Upper lobe of right lung (tissue), 1 donor: Measurements from ENCODE around the gene NTRK3. TPM values are rescaled to one million over a fixed set of nuclear protein-coding genes. Genes with fewer than 3 reads are reported as not detected.
A peak's percentile ranks its signal among the peaks of the same experiment; 100 is the strongest.

Experiments used
- ATAC-seq: fragments of 200-7000 bp; cut with Tn5 transposase; one replicate; pipeline ENCODE4 v1.9.1; 2020; ENCODE audit warnings: mild to moderate bottlenecking, moderate library complexity
- DNase-seq: peaks from one replicate; pipeline ENCODE4 v3.0.0-alpha.2; 2020
- H3K27ac ChIP-seq: fragments of 200-600 bp; one replicate; pipeline ENCODE4 v1.8.0; 2022
- H3K27me3 ChIP-seq: fragments of 200-600 bp; one replicate; pipeline ENCODE4 v1.8.0; 2022; ENCODE audit warnings: mild to moderate bottlenecking
- H3K36me3 ChIP-seq: fragments of 200-600 bp; one replicate; pipeline ENCODE4 v1.8.0; 2022
- H3K4me1 ChIP-seq: fragments of 200-600 bp; one replicate; pipeline ENCODE4 v1.8.0; 2022
- H3K4me3 ChIP-seq: fragments of 200-600 bp; one replicate; pipeline ENCODE4 v1.8.0; 2022; ENCODE audit warnings: mild to moderate bottlenecking
- H3K9me3 ChIP-seq: fragments of 200-600 bp; one replicate; pipeline ENCODE4 v1.8.0; 2022
- intact Hi-C: fragments of 100-400 bp; cut with DNase I; formaldehyde crosslinking; loops from one replicate; pipeline ENCODE4 v1.11.0; 2022
- total RNA-seq: library from RNA; stranded (reverse); fragmentation: NEBNext Ultra II Directional; extraction: Animal tissue kit (Norgen Biotek cat#: 25700); gene quantifications from one replicate; pipeline ENCODE4 v1.2.1, GENCODE V29; 2021
- TF ChIP-seq, protein P1 (sequence below): fragments of 200-600 bp; IDR thresholded peaks from one replicate; pipeline ENCODE4 v1.8.0; 2022; ENCODE audit warnings: antibody characterized with exemption
- donor health status: DM: no; HTN: yes; CAD: no; lungs with severe emphysema.

Gene NTRK3
- total RNA-seq, 1 donor from 2014 or later: 2.8 TPM

- peak; percentile 40 for DNase-seq
- ATAC-seq: no peak
- no peaks in the 10 kb centered on the region for H3K9me3 ChIP-seq
- no peaks in the 10 kb centered on the region for H3K36me3 ChIP-seq
- peaks cover 3% of the 10 kb centered on the region for H3K4me1 ChIP-seq
- no peak overlapping the region for H3K4me3 ChIP-seq
- TF ChIP-seq, protein P1, sequence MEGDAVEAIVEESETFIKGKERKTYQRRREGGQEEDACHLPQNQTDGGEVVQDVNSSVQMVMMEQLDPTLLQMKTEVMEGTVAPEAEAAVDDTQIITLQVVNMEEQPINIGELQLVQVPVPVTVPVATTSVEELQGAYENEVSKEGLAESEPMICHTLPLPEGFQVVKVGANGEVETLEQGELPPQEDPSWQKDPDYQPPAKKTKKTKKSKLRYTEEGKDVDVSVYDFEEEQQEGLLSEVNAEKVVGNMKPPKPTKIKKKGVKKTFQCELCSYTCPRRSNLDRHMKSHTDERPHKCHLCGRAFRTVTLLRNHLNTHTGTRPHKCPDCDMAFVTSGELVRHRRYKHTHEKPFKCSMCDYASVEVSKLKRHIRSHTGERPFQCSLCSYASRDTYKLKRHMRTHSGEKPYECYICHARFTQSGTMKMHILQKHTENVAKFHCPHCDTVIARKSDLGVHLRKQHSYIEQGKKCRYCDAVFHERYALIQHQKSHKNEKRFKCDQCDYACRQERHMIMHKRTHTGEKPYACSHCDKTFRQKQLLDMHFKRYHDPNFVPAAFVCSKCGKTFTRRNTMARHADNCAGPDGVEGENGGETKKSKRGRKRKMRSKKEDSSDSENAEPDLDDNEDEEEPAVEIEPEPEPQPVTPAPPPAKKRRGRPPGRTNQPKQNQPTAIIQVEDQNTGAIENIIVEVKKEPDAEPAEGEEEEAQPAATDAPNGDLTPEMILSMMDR: no peak
- no peak overlapping the region for H3K27ac ChIP-seq
- intact Hi-C loops: no loop called here
- peaks cover 22% of the 10 kb centered on the region for H3K27me3 ChIP-seq
Measured at GRCh38 chr15:88249220-88249619, 7.3 kb downstream of the NTRK3 start.

- Histone ChIP-seq H3K27me3 (peaks cover 11% of the 10 kb centered on the region), H3K9me3 (no peaks in the 10 kb centered on the region), H3K27ac (no peak overlapping the region), H3K4me1 (peaks cover 3% of the 10 kb centered on the region), H3K36me3 (no peaks in the 10 kb centered on the region), H3K4me3 (no peak overlapping the region)
- DNase-seq (peak; percentile 40), ATAC-seq (no peak)
- TF ChIP-seq, protein P1: no peak
- intact Hi-C loops: no loop called here
Measured at GRCh38 chr15:88247914-88248313, 8.6 kb downstream of the NTRK3 start.

DNA sequence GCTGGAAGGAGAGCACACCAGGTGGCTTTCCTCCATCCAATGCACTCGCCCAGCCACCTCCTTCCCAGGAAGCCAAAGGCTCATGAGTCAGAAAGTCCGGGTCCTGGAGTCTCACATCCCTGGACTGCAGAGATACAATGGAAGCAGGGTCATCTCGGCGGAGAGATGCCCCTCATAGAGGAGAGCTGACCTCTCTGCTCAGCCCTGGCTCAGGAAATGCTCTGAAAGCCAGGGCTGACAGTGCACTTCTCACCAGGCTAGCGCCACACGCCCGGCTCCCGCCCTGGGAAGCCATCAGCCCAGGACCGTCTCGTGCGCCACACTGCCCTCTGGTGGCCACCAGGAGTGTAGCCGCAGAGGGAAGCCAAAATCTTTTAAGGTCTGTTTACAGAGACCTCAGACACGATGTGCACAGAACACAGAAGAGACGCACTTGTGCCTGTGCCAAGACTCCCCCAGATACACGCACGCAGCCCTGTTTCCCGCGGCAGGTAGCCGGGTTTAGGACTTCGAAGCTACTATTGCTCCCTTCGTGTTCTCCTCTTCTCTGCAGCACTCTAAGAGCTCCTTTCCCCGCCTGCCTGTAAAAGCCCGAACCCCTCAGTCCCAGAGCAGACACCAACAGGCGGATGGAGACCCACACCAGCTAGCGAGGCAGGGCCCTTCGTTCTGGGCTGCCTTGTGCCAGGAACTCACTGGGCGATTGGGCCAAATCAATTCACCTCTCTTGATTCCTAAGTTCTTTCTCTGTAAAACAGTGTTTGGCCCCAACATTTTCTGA is 9.7 kb downstream of the NTRK3 start:
- Histone ChIP-seq H3K4me3 (no peak overlapping the region), H3K36me3 (no peaks in the 10 kb centered on the region), H3K4me1 (peaks cover 3% of the 10 kb centered on the region), H3K27ac (no peak overlapping the region), H3K9me3 (no peaks in the 10 kb centered on the region), H3K27me3 (peaks cover 11% of the 10 kb centered on the region)
- intact Hi-C loops: no loop called here
- peak; percentile 86 for DNase-seq
- ATAC-seq: peak; percentile 92
- TF ChIP-seq, protein P1: peak; percentile 99

- H3K36me3 ChIP-seq: no peaks in the 10 kb centered on the region
- no peak overlapping the region for H3K27ac ChIP-seq
- TF ChIP-seq, protein P1: no peak
- no peak overlapping the region for H3K4me3 ChIP-seq
- intact Hi-C loops: no loop called here
- H3K9me3 ChIP-seq: no peaks in the 10 kb centered on the region
- ATAC-seq: no peak
- H3K27me3 ChIP-seq: peaks cover 8% of the 10 kb centered on the region
- peaks cover 3% of the 10 kb centered on the region for H3K4me1 ChIP-seq
- no peak for DNase-seq
Measured at GRCh38 chr15:88246081-88246480, 10.5 kb downstream of the NTRK3 start.

DNA sequence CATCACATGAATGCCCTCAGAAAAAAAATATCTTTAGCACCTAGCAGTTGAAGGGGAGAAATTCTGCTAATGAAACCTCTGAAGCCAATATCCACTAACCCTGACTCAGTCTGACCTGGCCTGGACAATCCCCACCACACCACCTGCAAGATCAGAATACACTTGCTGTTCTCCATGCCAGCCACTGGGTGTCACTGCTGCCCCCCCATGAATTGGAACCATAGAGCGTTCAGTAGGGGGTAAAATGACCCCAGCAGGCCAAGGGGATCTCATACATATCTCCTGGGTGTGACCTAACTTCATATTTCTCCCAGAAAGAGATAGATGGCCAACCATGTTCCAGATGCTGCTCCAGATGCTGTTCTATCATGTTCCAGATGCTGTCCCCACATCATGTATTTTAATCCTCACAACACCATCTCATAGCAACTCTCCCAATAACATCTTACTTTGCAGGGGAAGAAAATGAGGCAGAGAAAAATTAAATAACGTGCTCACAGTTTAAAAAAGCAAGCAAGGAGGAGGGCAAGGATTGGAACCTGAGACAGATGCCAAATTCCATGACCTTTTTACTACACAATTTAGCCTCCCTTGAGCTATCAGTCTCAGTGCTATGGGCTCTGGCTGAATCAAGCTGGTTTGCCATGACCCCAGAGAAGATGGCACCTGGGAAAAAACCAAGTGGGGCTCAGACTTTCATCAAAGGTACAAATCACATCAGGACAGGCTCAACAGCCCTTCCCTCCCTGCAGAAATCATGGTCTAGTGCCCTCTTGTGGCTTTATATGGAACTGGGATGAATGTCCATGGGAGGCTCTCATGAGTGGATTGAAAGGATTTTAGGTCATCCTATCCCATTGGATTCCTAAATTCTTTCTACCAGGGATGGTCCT is 12.4 kb downstream of the NTRK3 start:
- no peak for DNase-seq
- TF ChIP-seq, protein P1: peak; percentile 57
- peaks cover 4% of the 10 kb centered on the region for H3K4me1 ChIP-seq

More for the DNA sequence above, 12.4 kb downstream of the NTRK3 start:
- ATAC-seq: peak; percentile 25
- no peaks in the 10 kb centered on the region for H3K36me3 ChIP-seq
- H3K27me3 ChIP-seq: no peaks in the 10 kb centered on the region
- intact Hi-C loops: no loop called here
- no peak overlapping the region for H3K27ac ChIP-seq
- no peak overlapping the region for H3K4me3 ChIP-seq
- H3K9me3 ChIP-seq: no peaks in the 10 kb centered on the region
